Right lobe of liver (tissue), 4 donors: ENCODE measurements around the gene E2F1.

Experiments
- CTCF ChIP-seq, 4 donors: fragments of 200-600 bp in 3 of 4; fragments of 450-650 bp in 1 of 4; IDR thresholded peaks; one replicate each; pipeline versions ENCODE4 v1.5.1 to v1.8.0; 2016 to 2022; ENCODE audit warnings: antibody characterized with exemption in 4 of 4, mild to moderate bottlenecking in 2 of 4
- POLR2A ChIP-seq: fragments of 450-650 bp; IDR thresholded peaks from one replicate; pipeline ENCODE4 v1.6.1; 2017; ENCODE audit warnings: antibody characterized with exemption, mild to moderate bottlenecking
- donor health status: DM: no; HTN: no; CAD: no.
- donor health status: DM: no; HTN: no; CAD: no.
- donor health status: DM: no; HTN: yes; CAD: no.

- TF ChIP-seq CTCF (IDR thresholded peaks at IDR 0.05) (no peak), POLR2A (no peak)
Observed at GRCh38 chr20:33653900-33654596, 32.1 kb downstream of the E2F1 start.
